ENCODE results near the gene POLR2B.

DNA sequence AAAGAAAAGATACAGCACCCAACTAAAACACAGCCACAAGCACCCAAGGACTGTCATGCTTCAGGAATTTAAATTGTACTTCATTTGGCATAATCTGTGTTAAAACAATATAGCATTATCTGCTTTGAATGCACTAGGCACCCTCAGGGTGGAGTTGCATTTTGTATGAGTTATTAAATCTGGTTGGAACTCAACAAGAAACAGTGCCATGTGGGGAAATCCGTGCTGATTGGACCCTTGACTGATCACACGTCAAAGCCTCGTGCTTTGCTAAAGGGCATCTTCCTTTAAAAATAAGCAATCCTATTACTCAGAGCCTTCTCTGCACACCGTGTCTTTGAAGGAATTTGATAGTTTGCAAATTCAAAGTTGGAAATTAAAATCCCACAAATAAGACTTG is 96.0 kb downstream of the POLR2B start:
- no peak for TF ChIP-seq EZH2 (IDR thresholded peaks at IDR 0.05; ENCODE audit: borderline replicate concordance, low read length)
- TF ChIP-seq, protein P1, sequence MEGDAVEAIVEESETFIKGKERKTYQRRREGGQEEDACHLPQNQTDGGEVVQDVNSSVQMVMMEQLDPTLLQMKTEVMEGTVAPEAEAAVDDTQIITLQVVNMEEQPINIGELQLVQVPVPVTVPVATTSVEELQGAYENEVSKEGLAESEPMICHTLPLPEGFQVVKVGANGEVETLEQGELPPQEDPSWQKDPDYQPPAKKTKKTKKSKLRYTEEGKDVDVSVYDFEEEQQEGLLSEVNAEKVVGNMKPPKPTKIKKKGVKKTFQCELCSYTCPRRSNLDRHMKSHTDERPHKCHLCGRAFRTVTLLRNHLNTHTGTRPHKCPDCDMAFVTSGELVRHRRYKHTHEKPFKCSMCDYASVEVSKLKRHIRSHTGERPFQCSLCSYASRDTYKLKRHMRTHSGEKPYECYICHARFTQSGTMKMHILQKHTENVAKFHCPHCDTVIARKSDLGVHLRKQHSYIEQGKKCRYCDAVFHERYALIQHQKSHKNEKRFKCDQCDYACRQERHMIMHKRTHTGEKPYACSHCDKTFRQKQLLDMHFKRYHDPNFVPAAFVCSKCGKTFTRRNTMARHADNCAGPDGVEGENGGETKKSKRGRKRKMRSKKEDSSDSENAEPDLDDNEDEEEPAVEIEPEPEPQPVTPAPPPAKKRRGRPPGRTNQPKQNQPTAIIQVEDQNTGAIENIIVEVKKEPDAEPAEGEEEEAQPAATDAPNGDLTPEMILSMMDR (conservative IDR thresholded peaks at IDR 0.05 in 1 of 2, IDR thresholded peaks at IDR 0.05 in 1 of 2; ENCODE audit: extremely low read depth in 1 of 2, insufficient read depth in 1 of 2, low read depth in 1 of 2, low read length in 2 of 2), result peak in 1 of 2 donors; percentile 1
